GM19455 (cell line): ENCODE measurements around the gene LCP2.

Experiments
- ATAC-seq: cut with Tn5 transposase; IDR thresholded peaks from one replicate; pipeline ENCODE4 v1.9.1; 2021; ENCODE audit not compliant: unreplicated experiment

The LCP2 gene

GRCh38 chr5:170296935-170297588, 515 bp downstream of the LCP2 start:
- ATAC-seq = peak; percentile 37

- ATAC-seq = no peak
Measured at GRCh38 chr5:170296036-170296934, 1.3 kb downstream of the LCP2 start.

- ATAC-seq = no peak
Measured at GRCh38 chr5:170294556-170294955, 3.0 kb downstream of the LCP2 start.

GRCh38 chr5:170294057-170294456, 3.5 kb downstream of the LCP2 start:
- ATAC-seq = no peak

- peak; percentile 65 for ATAC-seq
Measured at GRCh38 chr5:170293273-170293672, 4.3 kb downstream of the LCP2 start.

- no peak for ATAC-seq
Measured at GRCh38 chr5:170292179-170293104, 5.1 kb downstream of the LCP2 start.

GRCh38 chr5:170290498-170290897, 7.1 kb downstream of the LCP2 start:
- ATAC-seq = no peak

- ATAC-seq = no peak
Measured at GRCh38 chr5:170289764-170290163, 7.8 kb downstream of the LCP2 start.

- no peak for ATAC-seq
Measured at GRCh38 chr5:170289121-170289520, 8.5 kb downstream of the LCP2 start.

GRCh38 chr5:170288551-170288950, 9.0 kb downstream of the LCP2 start:
- ATAC-seq = no peak

GRCh38 chr5:170288151-170288550, 9.4 kb downstream of the LCP2 start:
- no peak for ATAC-seq

GRCh38 chr5:170287532-170287931, 10.0 kb downstream of the LCP2 start:
- ATAC-seq = no peak

GRCh38 chr5:170286386-170286925, 11.1 kb downstream of the LCP2 start:
- no peak for ATAC-seq

GRCh38 chr5:170285181-170285580, 12.4 kb downstream of the LCP2 start:
- no peak for ATAC-seq

GRCh38 chr5:170284231-170284630, 13.3 kb downstream of the LCP2 start:
- no peak for ATAC-seq

GRCh38 chr5:170283296-170283695, 14.3 kb downstream of the LCP2 start:
- ATAC-seq = no peak

GRCh38 chr5:170280011-170280493, 17.5 kb downstream of the LCP2 start:
- ATAC-seq = no peak

- no peak for ATAC-seq
Measured at GRCh38 chr5:170279459-170279817, 18.1 kb downstream of the LCP2 start.

- peak; percentile 91 for ATAC-seq
Measured at GRCh38 chr5:170278611-170279458, 18.7 kb downstream of the LCP2 start.

- ATAC-seq = no peak
Measured at GRCh38 chr5:170277867-170278281, 19.7 kb downstream of the LCP2 start.
